ENCODE data around the gene IGFBP6.

IGFBP6 gene

DNA sequence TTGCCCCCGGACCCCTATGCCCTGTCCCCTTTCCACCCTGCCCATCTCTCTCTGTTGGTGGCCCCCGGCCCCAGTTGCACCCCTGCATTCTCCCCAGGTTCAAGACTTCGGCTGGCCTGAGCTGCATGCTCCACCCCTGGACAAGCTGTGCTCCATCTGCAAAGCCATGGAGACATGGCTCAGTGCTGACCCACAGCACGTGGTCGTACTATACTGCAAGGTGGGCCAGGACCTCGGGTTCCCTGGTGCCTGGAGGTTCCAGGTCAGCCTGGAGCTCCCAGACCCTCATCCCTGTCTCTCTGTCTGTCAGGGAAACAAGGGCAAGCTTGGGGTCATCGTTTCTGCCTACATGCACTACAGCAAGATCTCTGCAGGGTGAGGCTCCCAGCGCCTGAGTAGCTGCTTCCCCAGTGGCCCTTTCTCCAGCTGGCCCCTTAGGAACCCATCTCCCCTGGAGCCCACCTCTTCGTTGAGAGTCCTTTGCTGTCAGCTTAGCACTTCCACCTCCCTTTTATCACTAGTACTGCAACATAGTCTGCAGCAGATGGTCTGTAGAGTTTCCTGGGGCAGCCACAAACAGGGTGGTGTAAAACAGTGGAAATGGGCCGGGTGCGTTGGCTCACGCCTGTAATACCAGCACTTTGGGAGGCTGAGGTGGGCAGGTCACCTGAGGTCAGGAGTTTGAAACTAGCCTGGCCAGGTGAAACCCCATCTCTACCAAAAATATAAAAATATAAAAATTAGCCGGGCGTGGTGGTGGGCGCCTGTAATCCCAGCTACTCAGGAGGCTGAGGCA, 41.8 kb upstream of the IGFBP6 start:
- no peak for TF ChIP-seq EZH2 (IDR thresholded peaks at IDR 0.05; ENCODE audit: borderline replicate concordance, low read length)
- TF ChIP-seq, protein P1, sequence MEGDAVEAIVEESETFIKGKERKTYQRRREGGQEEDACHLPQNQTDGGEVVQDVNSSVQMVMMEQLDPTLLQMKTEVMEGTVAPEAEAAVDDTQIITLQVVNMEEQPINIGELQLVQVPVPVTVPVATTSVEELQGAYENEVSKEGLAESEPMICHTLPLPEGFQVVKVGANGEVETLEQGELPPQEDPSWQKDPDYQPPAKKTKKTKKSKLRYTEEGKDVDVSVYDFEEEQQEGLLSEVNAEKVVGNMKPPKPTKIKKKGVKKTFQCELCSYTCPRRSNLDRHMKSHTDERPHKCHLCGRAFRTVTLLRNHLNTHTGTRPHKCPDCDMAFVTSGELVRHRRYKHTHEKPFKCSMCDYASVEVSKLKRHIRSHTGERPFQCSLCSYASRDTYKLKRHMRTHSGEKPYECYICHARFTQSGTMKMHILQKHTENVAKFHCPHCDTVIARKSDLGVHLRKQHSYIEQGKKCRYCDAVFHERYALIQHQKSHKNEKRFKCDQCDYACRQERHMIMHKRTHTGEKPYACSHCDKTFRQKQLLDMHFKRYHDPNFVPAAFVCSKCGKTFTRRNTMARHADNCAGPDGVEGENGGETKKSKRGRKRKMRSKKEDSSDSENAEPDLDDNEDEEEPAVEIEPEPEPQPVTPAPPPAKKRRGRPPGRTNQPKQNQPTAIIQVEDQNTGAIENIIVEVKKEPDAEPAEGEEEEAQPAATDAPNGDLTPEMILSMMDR (IDR thresholded peaks at IDR 0.05; ENCODE audit: low read length), result no peak
- no peaks in the 10 kb centered on the region for H3K9me2 ChIP-seq (ENCODE audit: low read depth, low read length)
- H3F3A ChIP-seq (ENCODE audit: insufficient read depth, low read length), result no peaks in the 10 kb centered on the region
- no peak overlapping the region for H3K4me3 ChIP-seq (ENCODE audit: low read depth, low read length, poor library complexity, severe bottlenecking)
- peaks cover 7% of the 10 kb centered on the region; the same call in 1 of the 2 replicates for H3K27me3 ChIP-seq (ENCODE audit: insufficient read depth, low read length)
- no peak overlapping the region for H2AFZ ChIP-seq (ENCODE audit: low read length)
- peaks cover 6% of the 10 kb centered on the region for H3K4me1 ChIP-seq (ENCODE audit: insufficient read depth, low read length, severe bottlenecking)
- no peaks in the 10 kb centered on the region for H4K20me1 ChIP-seq (ENCODE audit: insufficient read depth, low read length)
- no peaks in the 10 kb centered on the region for H3K9me3 ChIP-seq (ENCODE audit: low read length)
- H3K79me2 ChIP-seq (ENCODE audit: insufficient read depth, low read length), result no peaks in the 10 kb centered on the region
- no peak overlapping the region for H3K4me2 ChIP-seq (ENCODE audit: low read length)
- no peaks in the 10 kb centered on the region for H3K36me3 ChIP-seq (ENCODE audit: insufficient read depth, low read length)
- H3K27ac ChIP-seq (ENCODE audit: low read depth, low read length, poor library complexity, severe bottlenecking), result no peak overlapping the region
- no peak overlapping the region for H3K9ac ChIP-seq (ENCODE audit: low read length)

DNA sequence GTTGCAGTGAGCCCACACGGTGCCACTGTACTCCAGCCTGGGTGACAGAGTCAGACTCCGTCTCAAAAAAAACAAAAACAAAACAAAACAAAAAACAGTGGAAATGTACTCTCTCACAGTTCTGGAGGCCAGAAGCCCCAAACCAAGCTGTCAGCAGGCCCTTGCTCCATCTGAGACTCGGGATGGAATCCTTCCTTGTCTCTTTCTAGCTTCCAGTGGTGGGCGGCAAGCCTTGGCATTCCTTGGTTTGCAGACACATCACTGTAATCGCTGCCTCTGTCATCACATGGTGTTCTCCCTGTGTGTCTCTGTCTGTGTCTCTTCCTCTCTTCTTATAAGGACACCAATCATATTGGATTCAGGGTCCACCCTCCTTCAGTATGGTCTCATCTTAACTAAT, 41.2 kb upstream of the IGFBP6 start:
- no peak overlapping the region for H3K27ac ChIP-seq (ENCODE audit: low read depth, low read length, poor library complexity, severe bottlenecking)

GRCh38 chr12:53056901-53057300, 40.6 kb upstream of the IGFBP6 start:
- Histone ChIP-seq H3K4me2 (ENCODE audit: low read length) (no peak overlapping the region), H3K9ac (ENCODE audit: low read length) (no peak overlapping the region), H2AFZ (ENCODE audit: low read length) (no peak overlapping the region), H3K36me3 (ENCODE audit: insufficient read depth, low read length) (no peaks in the 10 kb centered on the region), H3K27ac (ENCODE audit: low read depth, low read length, poor library complexity, severe bottlenecking) (no peak overlapping the region), H4K20me1 (ENCODE audit: insufficient read depth, low read length) (no peaks in the 10 kb centered on the region), H3K79me2 (ENCODE audit: insufficient read depth, low read length) (no peaks in the 10 kb centered on the region), H3K9me2 (ENCODE audit: low read depth, low read length) (no peaks in the 10 kb centered on the region), H3K4me3 (ENCODE audit: low read depth, low read length, poor library complexity, severe bottlenecking) (no peak overlapping the region), H3K9me3 (ENCODE audit: low read length) (no peaks in the 10 kb centered on the region), H3K27me3 (ENCODE audit: insufficient read depth, low read length) (peaks cover 7% of the 10 kb centered on the region; the same call in 1 of the 2 replicates), H3F3A (ENCODE audit: insufficient read depth, low read length) (no peaks in the 10 kb centered on the region), H3K4me1 (ENCODE audit: insufficient read depth, low read length, severe bottlenecking) (peaks cover 15% of the 10 kb centered on the region)
- TF ChIP-seq, protein P1 (IDR thresholded peaks at IDR 0.05; ENCODE audit: low read length), result no peak
- TF ChIP-seq EZH2 (IDR thresholded peaks at IDR 0.05; ENCODE audit: borderline replicate concordance, low read length), result no peak

More for the DNA sequence above, 41.2 kb upstream of the IGFBP6 start:
- peaks cover 9% of the 10 kb centered on the region for H3K4me1 ChIP-seq (ENCODE audit: insufficient read depth, low read length, severe bottlenecking)
- H3K9me3 ChIP-seq (ENCODE audit: low read length), result no peaks in the 10 kb centered on the region
- H2AFZ ChIP-seq (ENCODE audit: low read length), result no peak overlapping the region
- H3K9ac ChIP-seq (ENCODE audit: low read length), result no peak overlapping the region
- no peaks in the 10 kb centered on the region for H3K36me3 ChIP-seq (ENCODE audit: insufficient read depth, low read length)
- no peaks in the 10 kb centered on the region for H3K79me2 ChIP-seq (ENCODE audit: insufficient read depth, low read length)
- H3F3A ChIP-seq (ENCODE audit: insufficient read depth, low read length), result no peaks in the 10 kb centered on the region
- H3K4me3 ChIP-seq (ENCODE audit: low read depth, low read length, poor library complexity, severe bottlenecking), result no peak overlapping the region
- no peaks in the 10 kb centered on the region for H3K9me2 ChIP-seq (ENCODE audit: low read depth, low read length)
- H4K20me1 ChIP-seq (ENCODE audit: insufficient read depth, low read length), result no peaks in the 10 kb centered on the region
- no peak overlapping the region for H3K4me2 ChIP-seq (ENCODE audit: low read length)
- no peak for TF ChIP-seq EZH2 (IDR thresholded peaks at IDR 0.05; ENCODE audit: borderline replicate concordance, low read length)
- TF ChIP-seq, protein P1 (IDR thresholded peaks at IDR 0.05; ENCODE audit: low read length), result no peak
- peaks cover 7% of the 10 kb centered on the region; the same call in 1 of the 2 replicates for H3K27me3 ChIP-seq (ENCODE audit: insufficient read depth, low read length)
